B cell (primary cell): ENCODE data around the gene CRK.
"Not testable (repeated sequence)": the region's sequence is repeated elsewhere in the genome, so short reads cannot be mapped to it uniquely, and the experiment has no call there.

Experiments
- EZH2 ChIP-seq: IDR thresholded peaks from 2 replicates; pipeline ENCODE4 v1.6.1; 2012; ENCODE audit warnings: borderline replicate concordance, low read depth, mild to moderate bottlenecking, moderate library complexity, low read length; ENCODE audit not compliant: insufficient read depth, poor library complexity, severe bottlenecking
- TF ChIP-seq, protein P1 (sequence below): fragments of 200-600 bp; IDR thresholded peaks from one replicate; pipeline ENCODE4 v1.8.0; 2022; ENCODE audit warnings: antibody characterized with exemption, mild to moderate bottlenecking

DNA sequence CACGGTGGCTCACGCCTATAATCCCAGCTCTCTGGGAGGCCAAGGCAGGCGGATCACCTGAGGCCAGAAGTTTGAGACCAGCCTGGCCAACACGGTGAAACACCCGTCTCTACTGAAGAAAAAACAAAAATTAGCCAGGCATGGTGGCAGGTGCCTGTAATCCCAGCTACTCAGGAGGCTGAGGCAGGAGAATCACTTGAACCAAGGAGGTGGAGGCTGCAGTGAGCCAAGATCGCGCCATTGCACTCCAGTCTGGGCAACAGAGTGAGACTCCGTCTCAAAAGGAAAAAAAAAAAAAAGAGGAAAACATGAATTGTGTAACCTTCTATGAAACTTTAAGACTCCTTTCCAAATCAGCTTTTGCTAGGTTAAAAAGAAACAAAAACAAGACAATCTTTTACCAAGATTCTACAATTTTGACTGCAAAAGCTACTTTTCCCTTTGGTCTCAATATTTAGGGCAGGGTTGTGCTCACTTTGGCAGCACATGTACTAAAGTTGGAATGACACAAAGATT, 69.3 kb downstream of the CRK start:
- TF ChIP-seq, protein P1, sequence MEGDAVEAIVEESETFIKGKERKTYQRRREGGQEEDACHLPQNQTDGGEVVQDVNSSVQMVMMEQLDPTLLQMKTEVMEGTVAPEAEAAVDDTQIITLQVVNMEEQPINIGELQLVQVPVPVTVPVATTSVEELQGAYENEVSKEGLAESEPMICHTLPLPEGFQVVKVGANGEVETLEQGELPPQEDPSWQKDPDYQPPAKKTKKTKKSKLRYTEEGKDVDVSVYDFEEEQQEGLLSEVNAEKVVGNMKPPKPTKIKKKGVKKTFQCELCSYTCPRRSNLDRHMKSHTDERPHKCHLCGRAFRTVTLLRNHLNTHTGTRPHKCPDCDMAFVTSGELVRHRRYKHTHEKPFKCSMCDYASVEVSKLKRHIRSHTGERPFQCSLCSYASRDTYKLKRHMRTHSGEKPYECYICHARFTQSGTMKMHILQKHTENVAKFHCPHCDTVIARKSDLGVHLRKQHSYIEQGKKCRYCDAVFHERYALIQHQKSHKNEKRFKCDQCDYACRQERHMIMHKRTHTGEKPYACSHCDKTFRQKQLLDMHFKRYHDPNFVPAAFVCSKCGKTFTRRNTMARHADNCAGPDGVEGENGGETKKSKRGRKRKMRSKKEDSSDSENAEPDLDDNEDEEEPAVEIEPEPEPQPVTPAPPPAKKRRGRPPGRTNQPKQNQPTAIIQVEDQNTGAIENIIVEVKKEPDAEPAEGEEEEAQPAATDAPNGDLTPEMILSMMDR = not testable (repeated sequence)
- TF ChIP-seq EZH2 = not testable (repeated sequence)
